ENCODE data around the gene OCIAD1. TPM values are rescaled to one million over a fixed set of nuclear protein-coding genes. Genes with fewer than 3 reads are reported as not detected.

The OCIAD1 gene
- total and polyA plus RNA-seq, 12 donors, result 97.7 to 403 (median 171) TPM

- no peaks in the 10 kb centered on the region for H3K27me3 ChIP-seq
- H3K4me3 ChIP-seq, result peak overlapping the region; percentile 77 to 98 (median 78)
- TF ChIP-seq, protein P1, sequence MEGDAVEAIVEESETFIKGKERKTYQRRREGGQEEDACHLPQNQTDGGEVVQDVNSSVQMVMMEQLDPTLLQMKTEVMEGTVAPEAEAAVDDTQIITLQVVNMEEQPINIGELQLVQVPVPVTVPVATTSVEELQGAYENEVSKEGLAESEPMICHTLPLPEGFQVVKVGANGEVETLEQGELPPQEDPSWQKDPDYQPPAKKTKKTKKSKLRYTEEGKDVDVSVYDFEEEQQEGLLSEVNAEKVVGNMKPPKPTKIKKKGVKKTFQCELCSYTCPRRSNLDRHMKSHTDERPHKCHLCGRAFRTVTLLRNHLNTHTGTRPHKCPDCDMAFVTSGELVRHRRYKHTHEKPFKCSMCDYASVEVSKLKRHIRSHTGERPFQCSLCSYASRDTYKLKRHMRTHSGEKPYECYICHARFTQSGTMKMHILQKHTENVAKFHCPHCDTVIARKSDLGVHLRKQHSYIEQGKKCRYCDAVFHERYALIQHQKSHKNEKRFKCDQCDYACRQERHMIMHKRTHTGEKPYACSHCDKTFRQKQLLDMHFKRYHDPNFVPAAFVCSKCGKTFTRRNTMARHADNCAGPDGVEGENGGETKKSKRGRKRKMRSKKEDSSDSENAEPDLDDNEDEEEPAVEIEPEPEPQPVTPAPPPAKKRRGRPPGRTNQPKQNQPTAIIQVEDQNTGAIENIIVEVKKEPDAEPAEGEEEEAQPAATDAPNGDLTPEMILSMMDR (IDR thresholded peaks at IDR 0.05), result no peak
- no peak for TF ChIP-seq POLR2A (IDR thresholded peaks at IDR 0.05)
- intact Hi-C loops (cut with DNase I), result loop anchor here in 1 of 2 donors (10.0 kb wide), 3 partner anchors 47 to 247 kb away; partner anchors contain the start of genes FRYL and OCIAD2
- H3K4me1 ChIP-seq (replicated peaks in 1 of 2), result peaks cover 7 to 16% of the 10 kb centered on the region in 2 donors
- no peak for DNase-seq
- H3K27ac ChIP-seq, result peak overlapping the region; percentile 75 to 96 (median 93)
- peaks cover 0 to 19% of the 10 kb centered on the region in 2 donors for H3K36me3 ChIP-seq (replicated peaks in 1 of 2)
- 0 to 1% (median 1%) methylated on average over 10 of the region's 10 CpGs for WGBS, 4 donors
- H3K9me3 ChIP-seq (replicated peaks in 1 of 3), result no peaks in the 10 kb centered on the region
Observed at GRCh38 chr4:48831532-48832030, 693 bp downstream of the OCIAD1 start.

- Histone ChIP-seq H3K9me3 (replicated peaks in 1 of 3) (no peaks in the 10 kb centered on the region), H3K36me3 (replicated peaks in 1 of 2) (peaks cover 0 to 19% of the 10 kb centered on the region in 2 donors), H3K27ac (no peak overlapping the region), H3K4me1 (replicated peaks in 1 of 2) (peaks cover 7 to 16% of the 10 kb centered on the region in 2 donors), H3K27me3 (no peaks in the 10 kb centered on the region), H3K4me3 (peak overlapping the region in 1 of 4 donors; percentile 80)
- DNase-seq, result no peak
- intact Hi-C loops (cut with DNase I), result loop anchor here in 1 of 2 donors (10.0 kb wide), 3 partner anchors 48 to 248 kb away; partner anchors contain the start of genes FRYL and OCIAD2
- WGBS, 4 donors, result 86 to 88% (median 87%) methylated on average over 5 of the region's 5 CpGs
- TF ChIP-seq, protein P1 (IDR thresholded peaks at IDR 0.05), result no peak
- TF ChIP-seq POLR2A (IDR thresholded peaks at IDR 0.05), result no peak
Observed at GRCh38 chr4:48832571-48832970, 1.7 kb downstream of the OCIAD1 start.

- TF ChIP-seq, protein P1 (IDR thresholded peaks at IDR 0.05), result no peak
- no peak for TF ChIP-seq POLR2A (IDR thresholded peaks at IDR 0.05)
- WGBS, 4 donors, result 96 to 99% (median 98%) methylated on average over 4 of the region's 4 CpGs
- no peak for DNase-seq
- no peaks in the 10 kb centered on the region for H3K27me3 ChIP-seq
- no peak overlapping the region for H3K27ac ChIP-seq
- intact Hi-C loops (cut with DNase I), result loop anchor here in 1 of 2 donors (10.0 kb wide), 3 partner anchors 52 to 252 kb away; partner anchors contain the start of genes FRYL and OCIAD2
- H3K4me1 ChIP-seq (replicated peaks in 1 of 2), result peaks cover 7 to 16% of the 10 kb centered on the region in 2 donors
- H3K9me3 ChIP-seq (replicated peaks in 1 of 3), result no peaks in the 10 kb centered on the region
- no peak overlapping the region for H3K4me3 ChIP-seq
- peaks cover 0 to 27% of the 10 kb centered on the region in 2 donors for H3K36me3 ChIP-seq (replicated peaks in 1 of 2)
Observed at GRCh38 chr4:48836658-48837057, 5.8 kb downstream of the OCIAD1 start.

DNA sequence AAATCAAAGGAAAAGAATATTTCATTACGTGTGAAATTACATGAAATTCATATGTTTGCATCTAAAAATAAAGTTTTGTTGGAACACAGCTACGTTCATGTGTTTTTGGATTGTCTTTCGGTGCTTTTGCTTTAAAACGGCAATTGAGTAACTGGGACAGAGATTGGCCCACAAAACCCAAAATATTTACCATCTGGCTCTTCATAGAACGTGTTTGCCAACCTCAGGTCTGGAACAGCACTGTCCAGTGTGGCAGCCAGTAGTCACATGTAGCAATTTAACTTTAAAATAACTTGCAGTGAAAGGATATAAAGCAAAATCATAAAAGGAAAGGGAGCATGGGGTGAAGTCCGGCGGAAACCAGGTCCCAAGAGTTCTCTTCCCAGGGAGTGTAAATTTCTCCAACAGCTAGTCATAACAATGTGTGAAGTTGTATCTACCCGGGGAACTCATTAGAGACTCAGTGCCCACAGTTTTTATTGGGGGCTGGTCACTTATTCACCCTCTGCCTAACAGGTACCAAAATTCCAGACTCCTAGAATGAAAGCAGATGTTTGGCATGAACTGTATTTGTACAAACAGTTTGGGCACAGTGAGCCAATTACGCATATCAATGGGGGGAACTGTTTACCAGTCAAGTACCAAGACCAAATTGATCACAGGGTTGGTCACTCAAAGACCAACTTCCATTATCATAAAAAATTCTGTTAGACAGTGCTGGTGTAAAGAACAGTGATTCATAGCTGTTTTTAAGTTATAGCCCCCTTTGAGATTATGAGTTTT, 10.3 kb downstream of the OCIAD1 start:
- Histone ChIP-seq H3K27ac (no peak overlapping the region), H3K36me3 (replicated peaks in 1 of 2) (peaks cover 0 to 25% of the 10 kb centered on the region in 2 donors), H3K27me3 (no peaks in the 10 kb centered on the region), H3K4me3 (no peak overlapping the region), H3K9me3 (replicated peaks in 1 of 3) (no peaks in the 10 kb centered on the region), H3K4me1 (replicated peaks in 1 of 2) (no peaks in the 10 kb centered on the region)
- intact Hi-C loops (cut with DNase I), result no loop called here
- 85 to 94% (median 93%) methylated on average over 9 of the region's 9 CpGs for WGBS, 4 donors
- no peak for DNase-seq
- TF ChIP-seq POLR2A (IDR thresholded peaks at IDR 0.05), result no peak
- TF ChIP-seq, protein P1 (IDR thresholded peaks at IDR 0.05), result no peak

Measured in adrenal gland (tissue), 12 donors.